ENCODE results near the gene DDB1. TPM values are rescaled to one million over a fixed set of nuclear protein-coding genes. Genes with fewer than 3 reads are reported as not detected.

Gene DDB1
- total RNA-seq, 1 donor from 2014 or later = 130 TPM

DNA sequence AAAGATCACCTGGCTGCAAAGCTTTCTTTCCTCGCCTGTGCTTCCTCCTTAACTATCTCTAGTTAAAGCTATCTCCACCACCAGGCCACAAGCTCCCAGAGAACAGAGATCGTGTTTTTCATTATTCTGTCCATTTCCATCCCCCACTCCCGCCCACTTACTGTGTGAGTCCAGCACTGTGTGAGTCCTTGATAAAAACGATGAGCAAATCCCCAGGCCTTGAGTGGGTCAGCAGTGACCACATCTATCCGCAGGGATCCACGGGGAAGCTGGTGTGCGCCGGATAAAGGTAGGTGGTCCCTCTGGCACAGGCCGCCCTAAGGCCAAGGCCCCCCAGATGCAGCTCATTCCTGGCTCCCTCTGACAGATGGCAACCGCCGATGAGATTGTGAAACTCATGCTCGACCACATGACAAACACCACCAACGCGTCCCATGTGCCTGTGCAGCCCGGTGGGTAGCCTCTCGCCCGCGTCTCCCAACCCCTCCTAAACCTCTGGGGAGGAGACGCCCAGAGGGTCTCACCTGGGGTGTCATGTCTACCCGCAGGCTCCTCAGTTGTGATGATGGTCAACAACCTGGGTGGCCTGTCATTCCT lies 9.4 kb upstream of the DDB1 start:
- H3K27me3 ChIP-seq = no peaks in the 10 kb centered on the region
- H3K27ac ChIP-seq = no peak overlapping the region
- TF ChIP-seq, protein P1, sequence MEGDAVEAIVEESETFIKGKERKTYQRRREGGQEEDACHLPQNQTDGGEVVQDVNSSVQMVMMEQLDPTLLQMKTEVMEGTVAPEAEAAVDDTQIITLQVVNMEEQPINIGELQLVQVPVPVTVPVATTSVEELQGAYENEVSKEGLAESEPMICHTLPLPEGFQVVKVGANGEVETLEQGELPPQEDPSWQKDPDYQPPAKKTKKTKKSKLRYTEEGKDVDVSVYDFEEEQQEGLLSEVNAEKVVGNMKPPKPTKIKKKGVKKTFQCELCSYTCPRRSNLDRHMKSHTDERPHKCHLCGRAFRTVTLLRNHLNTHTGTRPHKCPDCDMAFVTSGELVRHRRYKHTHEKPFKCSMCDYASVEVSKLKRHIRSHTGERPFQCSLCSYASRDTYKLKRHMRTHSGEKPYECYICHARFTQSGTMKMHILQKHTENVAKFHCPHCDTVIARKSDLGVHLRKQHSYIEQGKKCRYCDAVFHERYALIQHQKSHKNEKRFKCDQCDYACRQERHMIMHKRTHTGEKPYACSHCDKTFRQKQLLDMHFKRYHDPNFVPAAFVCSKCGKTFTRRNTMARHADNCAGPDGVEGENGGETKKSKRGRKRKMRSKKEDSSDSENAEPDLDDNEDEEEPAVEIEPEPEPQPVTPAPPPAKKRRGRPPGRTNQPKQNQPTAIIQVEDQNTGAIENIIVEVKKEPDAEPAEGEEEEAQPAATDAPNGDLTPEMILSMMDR (IDR thresholded peaks at IDR 0.05) = no peak
- peaks cover 9 to 22% of the 10 kb centered on the region in 2 donors for H3K36me3 ChIP-seq
- no peak for DNase-seq (ENCODE audit: low spot score in 2 of 2)
- H3K4me1 ChIP-seq = no peaks in the 10 kb centered on the region
- H3K9me3 ChIP-seq = no peaks in the 10 kb centered on the region
- intact Hi-C loops (cut with DNase I) = no loop called here
- no peak overlapping the region for H3K4me3 ChIP-seq

DNA sequence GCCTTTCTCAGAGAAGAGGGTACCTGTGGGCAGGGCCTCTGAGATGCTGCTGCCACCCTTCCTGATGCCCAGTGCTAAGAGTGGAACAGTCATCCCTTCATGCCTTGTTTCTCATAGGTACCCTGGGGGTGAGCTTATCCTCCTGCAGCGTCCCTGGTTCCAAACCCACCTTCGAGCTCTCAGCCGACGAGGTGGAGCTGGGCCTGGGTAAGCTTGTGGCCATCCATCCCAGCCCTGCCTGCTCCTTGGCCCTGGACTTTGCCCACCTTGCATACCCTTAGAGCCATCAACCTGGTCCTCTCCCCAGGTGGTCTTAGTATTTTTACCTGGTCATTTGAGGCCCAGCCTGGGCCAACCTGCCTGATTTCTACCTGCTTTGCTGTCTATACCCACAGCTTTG lies 8.8 kb upstream of the DDB1 start:
- no peaks in the 10 kb centered on the region for H3K4me1 ChIP-seq
- no peak for DNase-seq (ENCODE audit: low spot score in 2 of 2)
- peaks cover 9 to 22% of the 10 kb centered on the region in 2 donors for H3K36me3 ChIP-seq
- intact Hi-C loops (cut with DNase I) = no loop called here
- TF ChIP-seq, protein P1 (IDR thresholded peaks at IDR 0.05) = no peak
- no peak overlapping the region for H3K4me3 ChIP-seq
- no peaks in the 10 kb centered on the region for H3K9me3 ChIP-seq
- no peaks in the 10 kb centered on the region for H3K27me3 ChIP-seq
- no peak overlapping the region for H3K27ac ChIP-seq

DNA sequence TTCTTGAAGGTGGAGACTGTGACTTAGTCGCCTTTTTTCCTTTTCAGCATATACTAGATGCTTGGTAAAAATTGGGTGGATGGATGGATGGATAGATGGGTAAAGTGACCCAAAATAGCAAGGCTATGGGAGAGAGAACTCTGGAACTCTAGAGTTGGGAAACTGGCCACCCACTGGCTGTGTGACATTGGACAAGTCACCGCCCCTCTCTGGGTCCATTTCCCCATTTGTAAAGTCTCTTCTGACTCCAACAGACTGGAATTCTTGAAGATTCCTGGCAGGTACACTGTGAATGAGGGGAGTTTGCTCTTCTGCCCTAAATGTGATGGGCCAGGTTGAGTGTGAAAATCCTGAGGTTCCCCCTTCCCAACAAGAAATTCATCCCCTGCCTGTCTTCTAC lies 8.1 kb upstream of the DDB1 start:
- Histone ChIP-seq H3K27ac (no peak overlapping the region), H3K4me3 (no peak overlapping the region), H3K9me3 (no peaks in the 10 kb centered on the region), H3K27me3 (no peaks in the 10 kb centered on the region), H3K4me1 (peaks cover 0 to 4% of the 10 kb centered on the region in 2 donors), H3K36me3 (peaks cover 9 to 22% of the 10 kb centered on the region in 2 donors)
- TF ChIP-seq, protein P1 (IDR thresholded peaks at IDR 0.05) = no peak
- intact Hi-C loops (cut with DNase I) = no loop called here
- no peak for DNase-seq (ENCODE audit: low spot score in 2 of 2)

DNA sequence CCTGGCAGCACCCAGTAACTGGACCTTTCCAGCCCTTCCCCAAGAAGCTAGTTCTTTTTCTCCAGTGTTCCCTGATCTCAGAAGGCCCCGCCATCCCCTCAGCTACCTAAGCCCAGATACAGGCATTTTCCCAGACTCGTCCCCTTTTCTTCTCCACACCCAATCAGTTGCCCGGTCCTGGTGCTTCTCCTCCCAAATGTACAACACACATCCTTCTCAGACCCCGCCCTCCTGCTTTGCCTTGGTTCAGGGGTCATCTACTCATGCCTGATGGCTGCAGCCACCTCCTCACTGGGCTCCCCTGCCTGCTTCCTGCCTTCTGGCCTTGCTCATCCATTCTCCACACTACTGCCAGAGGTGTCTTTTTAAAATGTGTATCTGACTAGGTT lies 6.6 kb upstream of the DDB1 start:
- no peaks in the 10 kb centered on the region for H3K9me3 ChIP-seq
- peaks cover 0 to 5% of the 10 kb centered on the region in 2 donors for H3K4me1 ChIP-seq
- no peak overlapping the region for H3K4me3 ChIP-seq
- no peaks in the 10 kb centered on the region for H3K27me3 ChIP-seq
- DNase-seq (ENCODE audit: low spot score in 2 of 2) = no peak
- TF ChIP-seq, protein P1 (IDR thresholded peaks at IDR 0.05) = no peak
- no peak overlapping the region for H3K27ac ChIP-seq
- intact Hi-C loops (cut with DNase I) = no loop called here
- H3K36me3 ChIP-seq = peaks cover 9 to 22% of the 10 kb centered on the region in 2 donors

DNA sequence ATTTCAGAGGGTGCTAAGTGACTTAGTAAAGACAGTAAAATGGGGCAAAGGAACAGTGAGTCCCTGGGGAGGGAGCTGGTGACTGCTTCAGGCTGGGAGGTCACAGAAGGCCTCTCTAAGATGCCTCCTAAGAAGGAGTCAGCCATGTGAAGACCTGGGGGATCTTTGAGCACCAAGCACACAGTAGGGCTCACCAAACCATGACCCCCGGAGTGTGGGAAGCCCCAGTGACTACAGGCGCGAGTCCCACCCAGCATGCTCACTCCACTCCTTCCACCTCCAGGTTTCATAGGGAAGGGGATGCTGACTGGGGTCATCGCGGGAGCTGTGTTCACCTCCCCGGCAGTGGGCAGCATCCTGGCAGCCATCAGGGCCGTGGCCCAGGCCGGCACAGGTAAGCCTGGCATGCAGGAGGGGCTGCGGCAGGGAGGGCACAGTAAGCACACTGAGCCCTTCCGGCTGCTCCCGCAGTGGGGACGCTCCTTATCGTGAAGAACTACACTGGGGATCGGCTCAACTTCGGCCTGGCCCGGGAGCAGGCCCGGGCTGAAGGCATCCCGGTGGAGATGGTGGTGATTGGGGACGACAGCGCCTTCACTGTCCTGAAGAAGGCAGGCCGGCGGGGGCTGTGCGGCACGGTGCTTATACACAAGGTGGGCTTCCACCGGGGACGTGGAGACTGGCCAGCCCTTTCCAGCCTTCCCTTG lies 6.0 kb upstream of the DDB1 start:
- intact Hi-C loops (cut with DNase I) = no loop called here
- Histone ChIP-seq H3K4me1 (peaks cover 0 to 5% of the 10 kb centered on the region in 2 donors), H3K27ac (no peak overlapping the region), H3K4me3 (no peak overlapping the region), H3K36me3 (peaks cover 9 to 22% of the 10 kb centered on the region in 2 donors), H3K27me3 (no peaks in the 10 kb centered on the region), H3K9me3 (no peaks in the 10 kb centered on the region)
- TF ChIP-seq, protein P1 (IDR thresholded peaks at IDR 0.05) = no peak
- DNase-seq (ENCODE audit: low spot score in 2 of 2) = no peak

All from ascending aorta (tissue), 2 donors.